ENCODE data around the gene P2RY13.

Gene P2RY13

GRCh38 chr3:151293127-151293526 is 36.2 kb downstream of the P2RY13 start:
- ATAC-seq (no peak), DNase-seq (no peak)

- DNase-seq (no peak), ATAC-seq (no peak)
Measured at GRCh38 chr3:151290673-151291072, 38.7 kb downstream of the P2RY13 start.

GRCh38 chr3:151289445-151289844 is 39.9 kb downstream of the P2RY13 start:
- DNase-seq (no peak), ATAC-seq (no peak)

- DNase-seq (no peak), ATAC-seq (no peak)
Measured at GRCh38 chr3:151285940-151286339, 43.4 kb downstream of the P2RY13 start.

GRCh38 chr3:151283907-151284461 is 45.4 kb downstream of the P2RY13 start:
- ATAC-seq (peak; percentile 77), DNase-seq (peak; percentile 23)

GRCh38 chr3:151283387-151283786 is 46.0 kb downstream of the P2RY13 start:
- no peak for ATAC-seq

GRCh38 chr3:151282921-151283320 is 46.4 kb downstream of the P2RY13 start:
- DNase-seq: no peak
- peak; percentile 38 for ATAC-seq

More at GRCh38 chr3:151283387-151283786, 46.0 kb downstream of the P2RY13 start:
- no peak for DNase-seq

GRCh38 chr3:151281671-151282324 is 47.6 kb downstream of the P2RY13 start:
- no peak for DNase-seq
- no peak for ATAC-seq

GRCh38 chr3:151278230-151278629 is 51.1 kb downstream of the P2RY13 start, which contains the start of gene P2RY14:
TSS of gene P2RY14 (minus strand) at chr3:151278542. CDS start at chr3:151214316, 64,226 bp downstream.
- ATAC-seq (peak; percentile 41), DNase-seq (no peak)

GRCh38 chr3:151276687-151277042 is 52.7 kb downstream of the P2RY13 start:
- DNase-seq (no peak), ATAC-seq (peak; percentile 45)
